NCI-H2107 (cell line): ENCODE data around the gene TPGS1.

Experiments used
- DNase-seq: peaks from one replicate; lab custom pipeline; 2025; lab: John Stamatoyannopoulos, UW

Gene TPGS1

GRCh38 chr19:507286-508203 is at the start of gene TPGS1:
Gene TPGS1 (plus strand): TSS chr19:507497. CDS start chr19:507507, 10 bp downstream.
- peak; percentile 98 for DNase-seq

GRCh38 chr19:457636-458035 is 49.7 kb upstream of the TPGS1 start:
- no peak for DNase-seq

- DNase-seq = no peak
Measured at GRCh38 chr19:458091-459042, 48.9 kb upstream of the TPGS1 start.

- DNase-seq = peak; percentile 45
Measured at GRCh38 chr19:459724-460511, 47.4 kb upstream of the TPGS1 start.

- DNase-seq = peak; percentile 12
Measured at GRCh38 chr19:460877-461720, 46.2 kb upstream of the TPGS1 start, which contains the start of gene SHC2. Gene SHC2 (minus strand): TSS chr19:461033. CDS start chr19:460996, 37 bp downstream.

GRCh38 chr19:461721-462551 is 45.4 kb upstream of the TPGS1 start:
- peak; percentile 74 for DNase-seq

GRCh38 chr19:463483-464207 is 43.7 kb upstream of the TPGS1 start:
- no peak for DNase-seq

GRCh38 chr19:464208-464545 is 43.1 kb upstream of the TPGS1 start:
- DNase-seq = no peak

- DNase-seq = no peak
Measured at GRCh38 chr19:465056-465816, 42.1 kb upstream of the TPGS1 start.

- DNase-seq = no peak
Measured at GRCh38 chr19:467554-467953, 39.7 kb upstream of the TPGS1 start.

- DNase-seq = no peak
Measured at GRCh38 chr19:468587-469256, 38.6 kb upstream of the TPGS1 start.

GRCh38 chr19:469833-470232 is 37.5 kb upstream of the TPGS1 start:
- no peak for DNase-seq

- no peak for DNase-seq
Measured at GRCh38 chr19:470701-471100, 36.6 kb upstream of the TPGS1 start.

- no peak for DNase-seq
Measured at GRCh38 chr19:472005-472858, 35.1 kb upstream of the TPGS1 start.

GRCh38 chr19:474126-475078 is 32.9 kb upstream of the TPGS1 start:
- no peak for DNase-seq

GRCh38 chr19:475360-475759 is 31.9 kb upstream of the TPGS1 start:
- DNase-seq = no peak
